Motor neuron (in vitro differentiated cells): ENCODE measurements around the gene CSRP2. TPM values are rescaled to one million over a fixed set of nuclear protein-coding genes. Genes with fewer than 3 reads are reported as not detected.

Source experiments
- ATAC-seq, 8 experiments: fragments of 200-7000 bp; cut with Tn5 transposase; replicated peaks in 6 of 8; 2 replicates each; pipeline ENCODE4 v1.8.0; 2021; ENCODE audit warnings: mild to moderate bottlenecking in 8 of 8, moderate library complexity in 8 of 8
- H3K27ac ChIP-seq, 2 donors: fragments of 250-450 bp; sonication (Bioruptor Pico); 2 replicates each; pipeline ENCODE4 v1.9.0; 2021; ENCODE audit warnings: antibody characterized with exemption in 2 of 2, mild to moderate bottlenecking in 2 of 2, moderate library complexity in 1 of 2
- H3K4me1 ChIP-seq, 2 donors: fragments of 250-450 bp; sonication (Bioruptor Pico); replicated peaks in 1 of 2; 2 replicates each; pipeline ENCODE4 v1.6.1; 2021; ENCODE audit warnings: antibody characterized with exemption in 2 of 2, mild to moderate bottlenecking in 2 of 2, moderate library complexity in 1 of 2
- H3K4me3 ChIP-seq, 5 donors: fragments of 250-450 bp; sonication (Bioruptor Pico); 2 replicates each; pipeline ENCODE4 v1.9.0; 2021; ENCODE audit warnings: antibody characterized with exemption in 5 of 5, mild to moderate bottlenecking in 5 of 5, moderate library complexity in 4 of 5
- WGBS, 10 experiments: fragments of 450-650 bp; shearing (Covaris generic); methylation state at CpG; one replicate each; pipeline ENCODE4 v1.0.0; 2022; 5-methylcytosine and 5-hydroxymethylcytosine counted together
- in situ Hi-C, 9 experiments: fragments of 400-800 bp; cut with MboI; loops; one replicate each; pipeline ENCODE4 v1.15.0; 2021; ENCODE audit warnings: low sequenced_read_pairs in 9 of 9, low pct_unique_long_range_greater_than_20kb in 2 of 9; ENCODE audit not compliant: unreplicated experiment in 9 of 9
- total RNA-seq, 8 experiments: library from RNA; unstranded; fragments of 300-600 nt; gene quantifications; 2 replicates each; pipeline versions ENCODE4 v1.2.3 to v1.2.4, GENCODE V29; 2022

CSRP2 gene
- total RNA-seq: 100 to 1,000 TPM in 2 of 8 experiments, 10 to 100 TPM in 5, 1 to 10 TPM in 1; 7.1 to 213 (median 75.6) TPM

- 0 to 8% (median 3%) methylated on average over 3 to 10 of the region's 71 CpGs; no CpG with 5 or more reads in 4 of the 10 experiments for WGBS, 10 experiments
- Histone ChIP-seq H3K4me1 (peaks cover 17 to 19% of the 10 kb centered on the region in 2 donors), H3K4me3 (peak within 1 kb of the TSS; percentile 63 to 87 (median 71)), H3K27ac (peak within 1 kb of the TSS; percentile 33 to 84)
- peak; percentile 85 to 92 (median 89) for ATAC-seq
- in situ Hi-C loops: no loop called here
These were observed at the start of gene CSRP2 for GRCh38 chr12:76878899-76879709. CSRP2 (minus strand) TSS chr12:76879019; CDS start chr12:76866260, 12,759 bp downstream.

- Histone ChIP-seq H3K4me1 (peaks cover 0 to 4% of the 10 kb centered on the region in 2 donors), H3K27ac (no peak overlapping the region), H3K4me3 (no peak overlapping the region)
- ATAC-seq: peak in 2 of 8 experiments; percentile 54 to 63
- in situ Hi-C loops: no loop called here
- 35 to 79% (median 60%) methylated on average over 2 of the region's 2 CpGs; no CpG with 5 or more reads in 1 of the 10 experiments for WGBS, 10 experiments
These were observed 48.5 kb upstream of the CSRP2 start for GRCh38 chr12:76927170-76927784.

GRCh38 chr12:76925135-76925534 lies 46.3 kb upstream of the CSRP2 start:
- in situ Hi-C loops: no loop called here

GRCh38 chr12:76922866-76923265 lies 44.0 kb upstream of the CSRP2 start:
- in situ Hi-C loops: no loop called here
- ATAC-seq: peak in 3 of 8 experiments; percentile 54 to 82 (median 77)
- Histone ChIP-seq H3K27ac (no peak overlapping the region), H3K4me1 (peaks cover 0 to 3% of the 10 kb centered on the region in 2 donors), H3K4me3 (no peak overlapping the region)
- 0 to 90% (median 67%) methylated on average over 1 to 2 of the region's 2 CpGs; no CpG with 5 or more reads in 6 of the 10 experiments for WGBS, 10 experiments

More at GRCh38 chr12:76925135-76925534, 46.3 kb upstream of the CSRP2 start:
- Histone ChIP-seq H3K27ac (no peak overlapping the region), H3K4me3 (no peak overlapping the region), H3K4me1 (peaks cover 0 to 4% of the 10 kb centered on the region in 2 donors)
- peak in 3 of 8 experiments; percentile 12 to 57 (median 47) for ATAC-seq
- 60 to 91% (median 80%) methylated on average over 1 of the region's 1 CpG; no CpG with 5 or more reads in 2 of the 10 experiments for WGBS, 10 experiments

GRCh38 chr12:76921891-76922664 lies 43.3 kb upstream of the CSRP2 start:
- Histone ChIP-seq H3K4me3 (no peak overlapping the region), H3K4me1 (peaks cover 0 to 3% of the 10 kb centered on the region in 2 donors), H3K27ac (no peak overlapping the region)
- no peak for ATAC-seq
- 23 to 88% (median 73%) methylated on average over 2 to 6 of the region's 6 CpGs for WGBS, 10 experiments
- in situ Hi-C loops: no loop called here

- in situ Hi-C loops: no loop called here
- peaks cover 0 to 3% of the 10 kb centered on the region in 2 donors for H3K4me1 ChIP-seq
- H3K27ac ChIP-seq: no peak overlapping the region
- no peak overlapping the region for H3K4me3 ChIP-seq
- ATAC-seq: no peak
- 13 to 80% (median 50%) methylated on average over 1 to 2 of the region's 2 CpGs; no CpG with 5 or more reads in 5 of the 10 experiments for WGBS, 10 experiments
These were observed 42.3 kb upstream of the CSRP2 start for GRCh38 chr12:76921100-76921471.

GRCh38 chr12:76920172-76921099 lies 41.6 kb upstream of the CSRP2 start:
- 33 to 92% (median 82%) methylated on average over 1 to 9 of the region's 9 CpGs; no CpG with 5 or more reads in 1 of the 10 experiments for WGBS, 10 experiments
- Histone ChIP-seq H3K4me3 (no peak overlapping the region), H3K27ac (no peak overlapping the region), H3K4me1 (peaks cover 0 to 3% of the 10 kb centered on the region in 2 donors)
- in situ Hi-C loops: no loop called here
- peak in 1 of 8 experiments; percentile 8 for ATAC-seq

- peak in 7 of 8 experiments; percentile 53 to 91 (median 79) for ATAC-seq
- 63 to 100% (median 72%) methylated on average over 1 to 8 of the region's 9 CpGs; no CpG with 5 or more reads in 2 of the 10 experiments for WGBS, 10 experiments
- H3K4me1 ChIP-seq: peaks cover 0 to 3% of the 10 kb centered on the region in 2 donors
- in situ Hi-C loops: no loop called here
- H3K4me3 ChIP-seq: no peak overlapping the region
- no peak overlapping the region for H3K27ac ChIP-seq
These were observed 40.8 kb upstream of the CSRP2 start for GRCh38 chr12:76919383-76920171.

GRCh38 chr12:76916170-76916540 lies 37.3 kb upstream of the CSRP2 start:
- H3K4me1 ChIP-seq: peaks cover 0 to 3% of the 10 kb centered on the region in 2 donors
- in situ Hi-C loops: no loop called here
- ATAC-seq: no peak
- H3K4me3 ChIP-seq: no peak overlapping the region
- H3K27ac ChIP-seq: no peak overlapping the region

- in situ Hi-C loops: no loop called here
- Histone ChIP-seq H3K4me3 (no peak overlapping the region), H3K27ac (no peak overlapping the region), H3K4me1 (peaks cover 0 to 3% of the 10 kb centered on the region in 2 donors)
- no peak for ATAC-seq
- 14 to 94% (median 85%) methylated on average over 1 to 6 of the region's 6 CpGs for WGBS, 10 experiments
These were observed 36.7 kb upstream of the CSRP2 start for GRCh38 chr12:76915361-76916169.
